Measurements from ENCODE around the gene COPS3. TPM values are rescaled to one million over a fixed set of nuclear protein-coding genes. Genes with fewer than 3 reads are reported as not detected.

COPS3 gene
- total and polyA plus RNA-seq, 9 of the 15 experiments (the other 6 are each of a cell fraction or from before 2014, with no cell fraction given) = 92.4 to 295 (median 167) TPM

GRCh38 chr17:17298108-17298507, 17.1 kb upstream of the COPS3 start:
- Histone ChIP-seq H2AFZ (ENCODE audit: low read depth, low read length) (no peak overlapping the region), H3K27ac (ENCODE audit: extremely low read depth, low read depth, low read length) (no peak overlapping the region), H3K36me3 (ENCODE audit: control insufficient read depth, insufficient read depth, low read length) (no peaks in the 10 kb centered on the region), H3K79me2 (ENCODE audit: control insufficient read depth, insufficient read depth, low read length) (peaks cover 10% of the 10 kb centered on the region; the same call in 2 of the 3 replicates), H3K4me2 (ENCODE audit: insufficient read depth, low read length) (no peak overlapping the region), H3K27me3 (ENCODE audit: control insufficient read depth in 2 of 2, insufficient read depth in 2 of 2, low read length in 2 of 2) (no peaks in the 10 kb centered on the region), H3K9me1 (ENCODE audit: control insufficient read depth, insufficient read depth, low read length) (no peaks in the 10 kb centered on the region), H4K20me1 (replicated peaks; ENCODE audit: control insufficient read depth, insufficient read depth, low read length) (no peaks in the 10 kb centered on the region), H3K4me1 (replicated peaks in 1 of 2; ENCODE audit: control insufficient read depth in 2 of 2, insufficient read depth in 2 of 2, low read length in 2 of 2) (peaks cover 0 to 12% of the 10 kb centered on the region in 2 experiments; a peak in 2 of 5 replicates), H3K9ac (ENCODE audit: insufficient read depth in 1 of 2, low read depth in 2 of 2, low read length in 2 of 2) (no peak overlapping the region), H3K9me3 (replicated peaks; ENCODE audit: control insufficient read depth, insufficient read depth, low read depth, low read length) (no peaks in the 10 kb centered on the region), H3K4me3 (no peak overlapping the region)
- no peak for TF ChIP-seq RBM39 (optimal IDR thresholded peaks at IDR 0.05; ENCODE audit: low read depth, low read length)
- no peak for TF ChIP-seq RFX1 (IDR thresholded peaks at IDR 0.05)
- TF ChIP-seq ELK3 (CRISPR knock-in tag; IDR thresholded peaks at IDR 0.05) = no peak
- no peak for TF ChIP-seq SRF (CRISPR knock-in tag; IDR thresholded peaks at IDR 0.05)
- no peak for TF ChIP-seq ZNF274 (IDR thresholded peaks at IDR 0.05; ENCODE audit: borderline replicate concordance, low read depth, low read length)
- no peak for ATAC-seq
- 23% methylated on average over 3 of the region's 3 CpGs for WGBS (ENCODE audit: insufficient coverage, low coverage, missing lambda C conversion rate)
- intact Hi-C loops (cut with micrococcal nuclease) = no loop called here
- ChIA-PET CTCF (ENCODE audit: low intra/inter-chr PET ratio) (no interaction called here), POLR2A (no interaction called here)
- BruUV-seq (replicated peaks) = no TSS peak
- DNase-seq (ENCODE audit: extremely low read depth in 1 of 4, low spot score in 3 of 4) = no peak
- FAIRE-seq = no peak
- in situ Hi-C loops (cut with MboI) = no loop called here

GRCh38 chr17:17297217-17297616, 16.2 kb upstream of the COPS3 start:
- CTCF ChIA-PET (ENCODE audit: low intra/inter-chr PET ratio) = no interaction called here
- WGBS (ENCODE audit: insufficient coverage, low coverage, missing lambda C conversion rate) = 100% methylated on average over 3 of the region's 3 CpGs
- TF ChIP-seq POLR2A (conservative IDR thresholded peaks at IDR 0.05) (no peak), TAF15 (IDR thresholded peaks at IDR 0.05; ENCODE audit: low read depth, low read length) (no peak), FOS (IDR thresholded peaks at IDR 0.05; ENCODE audit: extremely low read depth, insufficient read length) (no peak), IRF2 (CRISPR knock-in tag; IDR thresholded peaks at IDR 0.05) (no peak)

More at GRCh38 chr17:17297217-17297616, 16.2 kb upstream of the COPS3 start:
- intact Hi-C loops (cut with micrococcal nuclease) = no loop called here
- Histone ChIP-seq H3K4me1 (replicated peaks in 1 of 2; ENCODE audit: control insufficient read depth in 2 of 2, insufficient read depth in 2 of 2, low read length in 2 of 2) (peaks cover 0 to 12% of the 10 kb centered on the region in 2 experiments; a peak in 1 of 5 replicates), H3K9me3 (replicated peaks; ENCODE audit: control insufficient read depth, insufficient read depth, low read depth, low read length) (no peaks in the 10 kb centered on the region), H3K4me3 (no peak overlapping the region), H3K27me3 (ENCODE audit: control insufficient read depth in 2 of 2, insufficient read depth in 2 of 2, low read length in 2 of 2) (no peaks in the 10 kb centered on the region), H3K79me2 (ENCODE audit: control insufficient read depth, insufficient read depth, low read length) (peaks cover 2% of the 10 kb centered on the region; the same call in 2 of the 3 replicates), H2AFZ (ENCODE audit: low read depth, low read length) (no peak overlapping the region), H3K4me2 (ENCODE audit: insufficient read depth, low read length) (no peak overlapping the region), H3K27ac (ENCODE audit: extremely low read depth, low read depth, low read length) (no peak overlapping the region), H4K20me1 (replicated peaks; ENCODE audit: control insufficient read depth, insufficient read depth, low read length) (no peaks in the 10 kb centered on the region), H3K36me3 (ENCODE audit: control insufficient read depth, insufficient read depth, low read length) (no peaks in the 10 kb centered on the region), H3K9ac (ENCODE audit: insufficient read depth in 1 of 2, low read depth in 2 of 2, low read length in 2 of 2) (no peak overlapping the region), H3K9me1 (ENCODE audit: control insufficient read depth, insufficient read depth, low read length) (no peaks in the 10 kb centered on the region)
- DNase-seq (ENCODE audit: extremely low read depth in 1 of 4, low spot score in 3 of 4) (no peak), ATAC-seq (no peak), FAIRE-seq (no peak)
- BruUV-seq (replicated peaks) = no TSS peak
- POLR2A ChIA-PET = no interaction called here
- in situ Hi-C loops (cut with MboI) = no loop called here

Data from K562 (cell line).